Stimulated activated CD4-positive, alpha-beta T cell treated with anti-CD3 and anti-CD28 coated beads, Interleukin-1b, Interleukin-23, amount 100 ng/mL, for 24 hours (primary cell): ENCODE results near the gene PDE4B.
"Not testable (repeated sequence)": the region's sequence is repeated elsewhere in the genome, so short reads cannot be mapped to it uniquely, and the experiment has no call there.

Experiments used
- DNase-seq, 4 experiments: peaks; one replicate each; pipeline ENCODE4 v3.0.0-alpha.2; 2020; ENCODE audit warnings: low read depth in 4 of 4, low spot score in 1 of 4

PDE4B gene

GRCh38 chr1:66119148-66119547 is 326.5 kb downstream of the PDE4B start:
- no peak for DNase-seq

GRCh38 chr1:66124670-66125069 is 332.0 kb downstream of the PDE4B start:
- no peak for DNase-seq

- DNase-seq: not testable (repeated sequence)
These were observed 335.9 kb downstream of the PDE4B start for GRCh38 chr1:66128641-66129040.

GRCh38 chr1:66132324-66132723 is 339.6 kb downstream of the PDE4B start:
- no peak for DNase-seq

- no peak for DNase-seq
These were observed 341.3 kb downstream of the PDE4B start for GRCh38 chr1:66134004-66134403.

GRCh38 chr1:66135161-66135560 is 342.5 kb downstream of the PDE4B start:
- DNase-seq: no peak

- DNase-seq: not testable (repeated sequence)
These were observed 343.7 kb downstream of the PDE4B start for GRCh38 chr1:66136423-66136822.

GRCh38 chr1:66137235-66137634 is 344.5 kb downstream of the PDE4B start:
- no peak for DNase-seq

- DNase-seq: no peak
These were observed 345.9 kb downstream of the PDE4B start for GRCh38 chr1:66138613-66139012.

- no peak for DNase-seq
These were observed 347.4 kb downstream of the PDE4B start for GRCh38 chr1:66140072-66140471.

GRCh38 chr1:66143651-66144050 is 351.0 kb downstream of the PDE4B start:
- DNase-seq: no peak

GRCh38 chr1:66147226-66147835 is 354.6 kb downstream of the PDE4B start:
- DNase-seq: no peak

- no peak for DNase-seq
These were observed 359.3 kb downstream of the PDE4B start for GRCh38 chr1:66152034-66152433.

- no peak for DNase-seq
These were observed 361.7 kb downstream of the PDE4B start for GRCh38 chr1:66154394-66154793.

- DNase-seq: no peak
These were observed 363.4 kb downstream of the PDE4B start for GRCh38 chr1:66156144-66156543.

GRCh38 chr1:66159800-66160199 is 367.1 kb downstream of the PDE4B start:
- DNase-seq: no peak

- DNase-seq: no peak
These were observed 368.0 kb downstream of the PDE4B start for GRCh38 chr1:66160719-66161118.

GRCh38 chr1:66166753-66167152 is 374.1 kb downstream of the PDE4B start:
- DNase-seq: no peak

- DNase-seq: no peak
These were observed 374.6 kb downstream of the PDE4B start for GRCh38 chr1:66167267-66167666.

GRCh38 chr1:66168467-66168887 is 375.8 kb downstream of the PDE4B start:
- no peak for DNase-seq

GRCh38 chr1:66168948-66169671 is 376.4 kb downstream of the PDE4B start:
- DNase-seq: no peak

GRCh38 chr1:66172272-66172671 is 379.6 kb downstream of the PDE4B start:
- DNase-seq: no peak

- DNase-seq: no peak
These were observed 382.4 kb downstream of the PDE4B start for GRCh38 chr1:66175098-66175497.
